Measurements from ENCODE around the gene INPP4B.

DNA sequence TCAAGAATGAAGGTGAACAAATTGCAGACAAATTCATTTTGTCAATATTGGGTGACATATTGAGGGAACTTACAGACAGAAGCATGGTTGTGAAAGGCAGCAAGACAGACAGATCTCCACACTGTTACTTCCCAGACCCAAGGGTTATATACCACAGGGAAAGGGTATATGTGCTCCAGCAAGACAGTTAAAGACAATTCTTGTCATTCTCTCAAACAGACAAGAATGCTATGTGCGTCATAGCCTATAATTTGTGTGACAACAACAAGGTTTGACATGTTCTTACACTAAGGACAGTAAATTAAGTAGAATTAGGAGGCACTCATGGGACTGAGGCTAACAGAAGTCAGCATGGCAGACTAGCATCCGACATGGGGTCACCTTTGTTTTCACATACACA is 214.3 kb downstream of the INPP4B start:
- TF ChIP-seq, protein P1, sequence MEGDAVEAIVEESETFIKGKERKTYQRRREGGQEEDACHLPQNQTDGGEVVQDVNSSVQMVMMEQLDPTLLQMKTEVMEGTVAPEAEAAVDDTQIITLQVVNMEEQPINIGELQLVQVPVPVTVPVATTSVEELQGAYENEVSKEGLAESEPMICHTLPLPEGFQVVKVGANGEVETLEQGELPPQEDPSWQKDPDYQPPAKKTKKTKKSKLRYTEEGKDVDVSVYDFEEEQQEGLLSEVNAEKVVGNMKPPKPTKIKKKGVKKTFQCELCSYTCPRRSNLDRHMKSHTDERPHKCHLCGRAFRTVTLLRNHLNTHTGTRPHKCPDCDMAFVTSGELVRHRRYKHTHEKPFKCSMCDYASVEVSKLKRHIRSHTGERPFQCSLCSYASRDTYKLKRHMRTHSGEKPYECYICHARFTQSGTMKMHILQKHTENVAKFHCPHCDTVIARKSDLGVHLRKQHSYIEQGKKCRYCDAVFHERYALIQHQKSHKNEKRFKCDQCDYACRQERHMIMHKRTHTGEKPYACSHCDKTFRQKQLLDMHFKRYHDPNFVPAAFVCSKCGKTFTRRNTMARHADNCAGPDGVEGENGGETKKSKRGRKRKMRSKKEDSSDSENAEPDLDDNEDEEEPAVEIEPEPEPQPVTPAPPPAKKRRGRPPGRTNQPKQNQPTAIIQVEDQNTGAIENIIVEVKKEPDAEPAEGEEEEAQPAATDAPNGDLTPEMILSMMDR (IDR thresholded peaks at IDR 0.05), result no peak
- no peak for TF ChIP-seq POLR2A (IDR thresholded peaks at IDR 0.05)

Data from testis (tissue), 2 donors.